ENCODE measurements around the gene MOBP.
"Not testable (repeated sequence)": the region's sequence is repeated elsewhere in the genome, so short reads cannot be mapped to it uniquely, and the experiment has no call there.

The MOBP gene

GRCh38 chr3:39449796-39450195 is 17.7 kb upstream of the MOBP start:
- no peak for DNase-seq (ENCODE audit: low spot score)

DNA sequence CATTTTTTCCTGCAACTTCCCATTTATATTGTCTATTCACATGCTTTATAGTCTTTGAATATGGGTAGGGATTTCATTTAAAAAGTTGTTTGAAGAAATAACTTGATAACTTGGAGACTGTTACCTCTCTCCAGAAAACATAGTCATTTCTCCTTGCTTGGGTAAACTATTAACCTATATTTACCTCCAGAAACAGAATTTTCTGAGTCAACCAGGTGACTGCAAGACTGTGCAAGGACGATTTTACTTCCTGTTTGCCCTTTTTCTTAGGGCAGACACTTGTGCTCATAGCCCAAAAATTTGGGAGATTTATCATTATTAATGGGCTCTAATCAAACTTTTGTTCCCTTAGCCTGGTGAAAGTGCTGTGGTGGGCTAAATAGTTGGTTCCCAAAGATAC is 14.3 kb upstream of the MOBP start:
- DNase-seq (ENCODE audit: low spot score), result no peak

GRCh38 chr3:39453872-39454271 is 13.6 kb upstream of the MOBP start:
- DNase-seq (ENCODE audit: low spot score), result not testable (repeated sequence)

DNA sequence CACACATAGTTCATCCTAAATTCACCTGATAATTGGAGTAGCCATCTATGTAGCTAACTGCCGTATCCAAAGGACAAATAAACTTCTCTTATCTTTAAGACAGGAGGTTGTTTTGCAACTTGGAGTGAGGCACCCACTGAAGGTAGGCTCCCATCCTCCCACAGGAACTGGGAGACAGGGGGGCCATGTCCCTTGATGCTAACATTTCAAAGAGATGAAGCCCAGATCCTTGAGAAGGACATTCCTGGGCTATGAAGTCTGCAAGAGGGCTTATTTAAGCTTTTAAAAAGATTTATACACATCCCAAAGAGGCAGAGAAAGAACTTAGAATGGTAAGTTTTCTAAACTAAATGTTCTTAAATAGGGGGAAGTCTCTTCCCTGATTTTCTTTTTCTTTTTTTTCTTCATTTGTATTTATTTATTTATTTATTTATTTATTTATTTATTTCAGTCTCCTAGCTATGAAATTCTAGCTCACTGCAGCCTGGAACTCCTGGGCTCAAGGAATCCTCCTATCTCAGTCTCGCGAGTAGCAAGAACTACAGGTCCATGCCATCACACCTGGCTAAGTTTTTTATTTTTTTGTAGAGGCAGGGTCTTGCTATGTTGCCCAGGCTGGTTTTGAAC is 12.8 kb upstream of the MOBP start:
- DNase-seq (ENCODE audit: low spot score), result no peak

DNA sequence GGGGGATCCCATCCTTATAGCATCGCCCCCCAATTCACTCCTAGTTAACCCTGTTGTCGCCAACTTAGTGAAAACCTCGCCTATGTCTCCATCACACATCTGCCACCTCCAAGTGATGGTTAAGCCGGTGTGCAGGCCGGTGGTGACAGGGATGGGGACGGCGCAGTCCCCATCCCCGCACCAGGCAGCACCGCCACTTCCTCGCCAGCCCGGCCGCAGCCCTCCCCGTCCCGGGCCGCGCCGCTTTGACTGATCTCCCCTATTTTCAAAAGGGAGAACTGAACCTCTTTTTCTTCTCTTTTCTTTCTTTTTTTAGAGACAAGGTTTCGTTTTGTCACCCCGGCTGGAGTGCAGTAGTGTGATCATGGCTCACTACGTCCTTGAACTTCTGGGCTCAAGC is 11.3 kb upstream of the MOBP start:
- DNase-seq (ENCODE audit: low spot score), result no peak

GRCh38 chr3:39457361-39457760 is 10.1 kb upstream of the MOBP start:
- no peak for DNase-seq (ENCODE audit: low spot score)

- DNase-seq (ENCODE audit: low spot score), result not testable (repeated sequence)
Observed at GRCh38 chr3:39458579-39458978, 8.9 kb upstream of the MOBP start.

DNA sequence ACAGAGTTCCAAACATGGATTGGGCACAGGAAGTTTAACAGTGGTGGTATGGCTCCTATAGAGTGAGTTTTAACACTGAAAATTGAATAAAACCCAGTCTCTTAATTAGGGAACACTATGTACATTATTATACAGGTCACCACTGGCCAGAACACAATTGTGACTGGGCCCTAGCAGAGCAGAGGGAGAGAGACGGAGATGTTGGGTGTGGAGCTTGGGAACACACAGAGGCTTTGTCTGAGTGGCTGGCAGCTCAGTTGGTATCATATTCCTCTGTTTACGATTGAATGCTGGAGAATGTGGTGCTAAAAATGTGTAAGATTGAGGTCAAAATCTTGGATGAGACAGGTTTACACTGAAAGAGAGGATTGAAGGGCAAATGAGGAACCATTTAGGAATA is 6.8 kb upstream of the MOBP start:
- no peak for DNase-seq (ENCODE audit: low spot score)

GRCh38 chr3:39463269-39463668 is 4.2 kb upstream of the MOBP start:
- DNase-seq (ENCODE audit: low spot score), result no peak

DNA sequence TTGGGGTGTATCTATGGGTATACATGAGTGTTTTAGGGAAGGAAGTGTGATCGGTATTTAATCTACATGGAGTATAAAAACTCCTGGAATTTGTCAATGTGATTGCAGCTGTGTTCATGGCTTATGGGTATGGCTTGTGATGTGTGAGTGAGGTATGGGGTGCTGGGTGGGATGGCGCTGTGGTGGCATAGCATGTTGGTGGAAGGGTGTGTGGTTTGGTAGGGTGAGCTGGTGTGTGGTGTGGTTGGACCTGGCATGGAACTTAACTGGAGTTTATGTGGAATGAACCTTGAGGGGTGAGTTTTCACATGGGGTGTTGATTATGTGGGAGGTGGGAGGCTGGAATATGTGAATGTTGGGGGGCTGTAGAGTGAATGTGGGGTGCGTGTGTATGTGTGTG is 492 bp upstream of the MOBP start:
- no peak for DNase-seq (ENCODE audit: low spot score)

DNA sequence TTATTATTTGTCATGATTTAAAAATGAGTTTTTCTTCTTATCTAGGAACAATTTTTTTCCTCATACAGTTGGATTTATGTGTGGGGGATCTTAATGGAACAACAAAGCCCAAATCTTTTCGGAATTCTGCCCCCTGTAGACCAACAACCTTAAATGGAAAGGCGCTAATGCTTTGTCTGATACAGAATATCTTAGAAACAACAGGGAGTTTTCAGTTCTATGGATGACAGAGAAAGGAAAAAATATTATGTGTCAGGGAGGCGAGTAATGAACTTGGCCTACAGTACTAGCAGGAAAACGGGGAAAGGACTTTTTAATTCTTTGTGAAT is 592 bp downstream of the MOBP start:
- no peak for DNase-seq (ENCODE audit: low spot score)

DNA sequence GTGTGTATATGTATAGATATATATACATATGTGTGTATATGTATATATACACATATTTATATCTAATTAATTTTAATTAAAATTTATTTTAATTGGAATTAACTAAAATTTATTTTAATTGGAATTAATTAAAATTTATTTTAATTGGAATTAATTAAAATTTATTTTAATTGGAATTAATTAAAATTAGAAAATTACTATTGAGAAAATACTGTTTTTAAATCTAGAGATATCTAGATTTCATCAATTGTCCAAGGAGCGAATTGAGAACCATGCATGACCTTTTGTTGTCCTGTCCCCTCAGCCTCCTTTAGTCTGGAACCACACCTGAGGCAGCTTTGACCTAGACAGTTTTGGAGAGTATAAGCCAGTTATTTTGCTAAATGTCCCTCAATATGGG is 1.8 kb downstream of the MOBP start:
- DNase-seq (ENCODE audit: low spot score), result no peak

DNA sequence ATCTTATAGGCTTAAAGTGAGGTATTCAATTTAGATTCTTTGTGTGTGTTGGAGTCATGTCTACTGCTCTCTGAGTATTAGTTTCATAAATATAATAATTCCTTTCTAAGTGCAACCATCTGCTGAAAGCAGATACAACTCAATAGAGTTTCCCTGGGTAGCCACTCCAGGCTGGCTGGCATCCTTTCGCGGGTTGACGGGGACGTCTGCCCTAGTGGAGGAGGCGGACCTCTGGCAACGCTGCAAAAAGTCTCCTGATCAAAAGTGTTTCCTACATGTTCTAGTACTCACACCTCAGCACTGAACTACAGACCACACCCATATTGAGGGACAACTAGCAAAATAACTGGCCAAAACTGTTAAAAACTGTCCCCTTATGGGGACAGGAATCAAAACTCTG is 2.5 kb downstream of the MOBP start:
- no peak for DNase-seq (ENCODE audit: low spot score)

- no peak for DNase-seq (ENCODE audit: low spot score)
Observed at GRCh38 chr3:39471652-39472051, 4.2 kb downstream of the MOBP start.

DNA sequence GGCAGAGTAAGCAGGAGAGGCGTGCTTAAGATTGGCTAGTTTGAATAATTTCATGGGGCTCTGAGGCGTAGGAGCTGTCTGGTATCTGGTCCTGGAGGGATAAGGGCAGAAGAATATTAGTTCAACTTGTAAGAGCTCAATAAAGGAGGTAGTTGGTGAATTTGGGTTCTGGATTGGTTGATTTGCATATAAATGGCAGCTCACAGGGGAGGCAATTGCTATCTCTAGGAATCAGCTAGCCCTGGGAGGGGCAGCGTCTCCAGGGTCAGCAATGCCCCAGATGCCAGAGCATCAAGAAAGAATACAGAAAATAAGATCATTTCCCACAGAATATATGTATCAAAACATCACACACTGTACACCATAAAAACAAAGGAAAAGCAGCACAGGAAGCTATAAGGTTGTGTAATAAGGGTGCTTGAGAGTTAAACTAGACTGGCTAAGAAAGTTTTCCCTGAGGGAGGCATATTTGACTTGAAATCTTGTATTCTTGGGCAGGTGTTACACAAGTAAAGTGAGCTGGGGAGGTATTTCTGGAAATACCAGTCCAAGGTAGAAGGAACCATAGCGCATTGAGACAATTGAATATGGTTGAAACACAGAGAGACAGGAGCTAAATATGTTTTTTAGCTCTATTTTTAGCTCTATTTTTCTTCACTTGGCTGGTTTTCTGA is 6.1 kb downstream of the MOBP start:
- DNase-seq (ENCODE audit: low spot score), result no peak

GRCh38 chr3:39474126-39474515 is 6.6 kb downstream of the MOBP start:
- no peak for DNase-seq (ENCODE audit: low spot score)

GRCh38 chr3:39476783-39477182 is 9.3 kb downstream of the MOBP start:
- no peak for DNase-seq (ENCODE audit: low spot score)

GRCh38 chr3:39478226-39478625 is 10.7 kb downstream of the MOBP start:
- DNase-seq (ENCODE audit: low spot score), result no peak

- no peak for DNase-seq (ENCODE audit: low spot score)
Observed at GRCh38 chr3:39479701-39480414, 12.4 kb downstream of the MOBP start.

DNA sequence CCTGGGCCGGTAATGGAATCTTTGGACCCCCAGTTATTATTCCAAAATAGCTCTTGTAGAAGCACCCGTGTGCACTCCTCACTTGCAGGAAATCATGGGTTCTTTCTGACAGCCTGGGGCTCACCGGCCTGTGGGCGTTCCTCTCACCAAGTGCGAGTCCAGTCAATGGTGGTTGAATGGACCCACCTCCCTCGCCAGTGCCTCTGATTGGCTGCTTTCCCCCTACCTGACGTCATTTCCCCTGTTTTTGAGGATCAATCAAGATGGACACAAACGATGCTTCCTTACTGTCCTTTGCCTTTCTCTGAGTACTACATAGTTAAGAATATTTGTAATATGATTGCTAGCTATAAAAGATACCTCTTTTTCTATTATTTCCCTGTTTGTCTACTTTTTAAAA is 18.1 kb downstream of the MOBP start:
- no peak for DNase-seq (ENCODE audit: low spot score)

- DNase-seq (ENCODE audit: low spot score), result no peak
Observed at GRCh38 chr3:39491014-39491413, 23.5 kb downstream of the MOBP start.

DNA sequence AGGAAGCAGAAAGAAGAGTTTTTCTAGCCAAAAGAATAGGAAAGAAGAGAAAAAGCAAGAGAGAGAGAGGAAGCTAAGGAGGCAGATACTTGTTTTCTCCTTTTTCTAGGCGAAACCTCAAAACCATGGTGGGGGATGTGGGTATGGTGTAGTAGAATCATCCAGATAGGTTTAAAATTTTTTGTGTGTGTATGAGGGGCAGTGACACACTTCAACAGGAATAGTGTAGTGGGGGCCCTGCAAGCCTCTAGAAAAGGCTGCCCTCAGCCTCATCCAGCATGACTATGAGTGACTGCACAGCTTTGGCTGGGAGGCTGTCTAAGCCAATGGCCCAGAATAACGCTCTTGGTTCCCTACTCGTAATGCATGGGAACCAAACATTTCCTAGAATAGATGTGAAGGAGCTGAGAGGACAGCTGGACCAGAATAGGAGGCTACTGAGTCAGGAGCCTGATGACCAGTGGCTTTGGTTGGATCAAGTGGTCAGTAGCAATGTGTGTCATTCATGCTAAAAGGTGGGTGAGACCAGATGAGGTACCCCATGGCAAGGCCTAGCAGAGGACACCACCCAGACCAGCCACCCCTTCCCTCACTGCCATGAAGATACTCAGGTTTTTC is 24.4 kb downstream of the MOBP start:
- no peak for DNase-seq (ENCODE audit: low spot score)

DNA sequence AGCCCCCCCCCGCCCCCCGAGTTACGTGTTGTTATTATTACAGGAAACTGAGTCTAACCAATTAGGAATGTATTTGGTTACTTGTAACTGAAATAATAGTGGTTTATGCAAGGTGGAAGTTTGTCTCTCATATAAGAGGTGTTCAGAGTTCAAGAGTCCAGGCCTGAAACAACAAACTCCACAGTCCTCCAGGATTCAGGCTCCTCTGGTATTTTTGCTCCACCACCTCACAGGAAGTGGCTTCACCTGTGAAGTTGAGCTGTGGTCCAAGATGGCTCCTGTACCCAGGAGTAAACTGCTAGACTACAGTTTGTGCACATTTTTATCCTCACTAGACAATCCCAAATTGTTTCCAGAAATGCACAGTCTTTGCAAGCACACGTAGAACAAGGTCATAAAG is 27.3 kb downstream of the MOBP start:
- no peak for DNase-seq (ENCODE audit: low spot score)

Data from LoVo (cell line).